Fibroblast of skin of back (primary cell): ENCODE data around the gene RAD50.
"Not testable (repeated sequence)": the region's sequence is repeated elsewhere in the genome, so short reads cannot be mapped to it uniquely, and the experiment has no call there.

Experiments used
- DNase-seq: peaks from one replicate; pipeline ENCODE4 v3.0.0-alpha.2; 2013

The RAD50 gene

DNA sequence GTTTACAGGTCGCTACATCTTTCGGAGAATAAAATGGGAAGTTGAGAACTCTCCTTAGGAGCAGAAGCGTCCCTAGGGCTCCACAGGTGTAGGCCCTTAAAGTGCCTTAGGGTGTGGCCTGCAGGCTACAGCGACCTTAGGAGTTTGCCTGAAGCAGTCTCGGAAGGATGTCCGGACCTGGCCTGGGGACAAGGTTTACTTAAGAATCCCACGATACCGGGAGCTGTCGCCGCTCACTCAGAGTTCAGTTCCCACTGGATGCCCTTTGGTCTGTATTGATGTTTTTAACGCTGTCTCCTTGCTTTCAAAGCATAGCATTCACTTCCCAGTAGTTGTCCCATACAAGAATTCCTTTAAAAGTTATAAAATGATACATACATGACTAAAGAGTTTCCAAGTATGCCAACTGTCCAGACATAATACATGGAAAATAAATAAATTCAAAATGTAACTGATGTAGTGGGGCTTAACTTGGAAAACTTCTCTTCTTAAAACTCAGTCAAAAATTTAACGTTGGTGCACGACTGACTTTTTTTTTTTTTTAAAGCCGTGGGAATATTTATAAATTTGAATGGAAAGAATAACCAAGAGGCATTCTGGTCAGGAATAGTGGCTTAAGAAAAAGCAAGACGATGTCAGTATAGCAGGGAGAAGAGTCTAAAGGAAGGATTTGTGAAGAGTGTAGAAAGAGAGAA, 848 bp downstream of the RAD50 start:
- DNase-seq, result peak; percentile 31

DNA sequence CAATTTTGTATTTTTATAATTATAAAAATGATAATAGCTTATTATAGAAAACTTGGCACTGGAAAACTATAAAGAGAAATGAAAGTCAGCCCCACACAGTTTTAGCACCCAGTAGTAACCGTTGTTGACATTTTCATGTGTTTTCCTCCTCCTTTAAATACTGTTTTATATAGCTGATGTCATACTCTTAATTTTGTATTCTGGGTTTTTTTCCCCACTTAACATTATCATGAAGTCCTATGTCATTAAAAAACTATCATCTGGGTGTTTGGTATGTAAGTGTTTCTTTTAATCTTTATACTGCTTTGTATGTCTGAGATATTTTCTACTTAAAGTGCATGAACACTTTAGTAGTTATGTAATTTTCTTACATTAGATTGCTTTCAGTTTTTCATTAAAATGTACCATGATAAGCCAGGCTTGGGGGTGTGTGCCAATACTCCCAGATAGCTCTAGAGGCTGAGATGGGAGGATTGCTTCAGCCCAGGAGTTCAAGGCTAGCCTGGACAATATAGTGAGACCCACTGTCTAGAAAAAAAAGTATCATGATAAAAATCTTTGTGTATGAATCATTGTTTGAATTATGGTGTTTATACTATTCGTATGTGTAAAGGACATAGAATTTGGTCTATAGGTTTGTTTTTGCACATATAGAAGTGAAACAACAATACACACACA, 2.7 kb downstream of the RAD50 start:
- no peak for DNase-seq

DNA sequence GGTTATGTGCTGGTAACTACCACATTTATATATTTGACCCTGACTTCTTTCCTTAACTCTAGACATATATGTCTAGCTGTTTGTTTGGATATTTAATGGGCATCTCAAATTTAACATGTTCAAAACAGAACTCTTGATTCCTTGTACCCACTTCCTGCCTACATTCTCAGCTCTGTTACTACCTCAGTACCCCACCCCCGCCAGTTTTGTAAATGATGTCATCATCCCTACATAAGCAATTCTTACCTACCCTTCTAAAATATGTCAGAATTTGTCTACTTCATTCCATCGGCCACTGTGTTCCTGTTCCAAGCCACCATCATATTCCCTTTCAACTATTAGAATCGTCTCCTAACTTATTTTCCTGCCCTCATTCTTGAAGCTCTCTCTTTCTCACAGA, 4.8 kb downstream of the RAD50 start:
- peak; percentile 26 for DNase-seq

DNA sequence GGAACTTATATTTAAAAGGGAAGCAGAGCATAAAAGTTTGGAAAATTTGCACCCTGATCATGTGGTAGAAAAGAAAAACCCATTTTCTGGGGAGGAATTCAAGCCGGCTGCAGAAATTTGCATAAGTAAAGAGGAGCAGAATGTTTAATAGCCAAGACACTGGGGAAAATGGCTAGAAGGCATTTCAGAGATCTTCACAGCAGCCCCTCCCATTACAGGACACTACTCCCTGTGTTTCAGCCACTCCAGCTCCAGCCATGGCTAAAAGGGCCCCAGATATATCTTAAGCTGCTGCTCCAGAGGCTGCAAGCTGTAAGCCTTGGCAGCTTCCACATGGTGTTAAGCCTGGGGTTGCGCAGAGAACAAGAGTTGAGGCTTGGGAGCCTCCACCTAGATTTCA, 7.8 kb downstream of the RAD50 start:
- DNase-seq, result not testable (repeated sequence)

DNA sequence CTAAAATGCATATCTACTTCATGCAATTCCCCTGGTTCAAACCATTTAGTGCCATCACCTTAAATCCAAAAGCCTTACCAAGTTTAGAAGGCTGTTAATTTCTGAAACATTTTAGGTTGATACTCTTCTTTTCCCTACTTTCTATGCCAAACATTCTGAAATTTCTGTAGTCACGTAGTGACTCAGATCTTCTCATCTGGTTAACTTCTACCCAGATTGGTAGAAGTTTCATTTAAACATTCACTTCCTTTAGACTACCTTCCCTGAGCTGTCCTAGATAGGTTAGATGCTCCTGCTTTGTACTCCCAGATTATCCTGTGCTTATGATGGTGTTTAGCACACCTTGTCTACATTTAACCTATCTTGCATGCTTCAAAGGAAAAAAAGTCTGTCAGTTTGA, 9.9 kb downstream of the RAD50 start:
- DNase-seq, result no peak

DNA sequence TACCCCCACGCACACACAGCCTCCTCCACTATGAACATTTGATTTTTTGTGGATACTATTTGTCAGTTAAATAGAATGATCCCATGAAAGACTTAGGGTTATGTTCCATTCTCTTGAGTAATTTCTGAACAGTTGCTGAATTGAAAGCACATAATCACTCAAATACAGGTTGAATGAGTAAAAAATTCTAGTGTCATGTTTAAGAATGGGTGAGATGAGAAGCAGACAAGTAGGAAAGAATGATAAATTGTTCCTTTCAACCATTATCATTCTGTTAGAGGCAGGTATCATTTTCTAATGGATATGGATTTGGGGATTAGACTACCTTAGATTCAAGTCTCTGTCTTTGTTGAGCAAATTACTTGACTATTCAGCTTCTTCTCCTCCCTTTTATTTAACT, 19.3 kb downstream of the RAD50 start:
- no peak for DNase-seq

DNA sequence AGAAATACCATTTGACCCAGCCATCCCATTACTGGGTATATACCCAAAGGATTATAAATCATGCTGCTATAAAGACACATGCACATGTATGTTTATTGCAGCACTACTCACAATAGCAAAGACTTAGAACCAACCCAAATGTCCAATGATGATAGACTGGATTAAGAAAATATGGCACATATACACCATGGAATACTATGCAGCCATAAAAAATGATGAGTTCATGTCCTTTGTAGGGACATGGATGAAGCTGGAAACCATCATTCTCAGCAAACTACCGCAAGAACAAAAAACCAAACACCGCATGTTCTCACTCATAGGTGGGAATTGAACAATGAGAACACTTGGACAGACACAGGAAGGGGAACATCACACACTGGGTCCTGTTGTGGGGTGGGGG, 27.8 kb downstream of the RAD50 start:
- DNase-seq, result not testable (repeated sequence)

DNA sequence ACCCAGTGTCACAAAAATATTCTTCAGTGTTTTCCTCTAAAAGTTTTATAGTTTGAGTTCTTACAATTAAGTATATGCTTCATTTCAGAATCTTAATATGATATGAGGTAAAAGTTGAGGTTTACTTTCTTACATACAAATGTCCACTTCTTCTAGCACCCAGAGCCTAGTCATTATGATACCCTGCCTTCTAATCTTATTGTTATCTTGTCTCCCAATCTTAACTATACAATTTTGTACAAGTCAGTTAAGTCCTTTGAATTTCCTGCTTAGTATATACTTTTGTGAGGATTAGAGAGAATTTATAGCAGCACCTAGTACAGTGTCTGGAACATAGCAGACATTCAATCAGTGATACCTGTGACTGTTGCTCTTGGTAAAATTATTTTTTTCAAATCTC, 29.3 kb downstream of the RAD50 start:
- no peak for DNase-seq

DNA sequence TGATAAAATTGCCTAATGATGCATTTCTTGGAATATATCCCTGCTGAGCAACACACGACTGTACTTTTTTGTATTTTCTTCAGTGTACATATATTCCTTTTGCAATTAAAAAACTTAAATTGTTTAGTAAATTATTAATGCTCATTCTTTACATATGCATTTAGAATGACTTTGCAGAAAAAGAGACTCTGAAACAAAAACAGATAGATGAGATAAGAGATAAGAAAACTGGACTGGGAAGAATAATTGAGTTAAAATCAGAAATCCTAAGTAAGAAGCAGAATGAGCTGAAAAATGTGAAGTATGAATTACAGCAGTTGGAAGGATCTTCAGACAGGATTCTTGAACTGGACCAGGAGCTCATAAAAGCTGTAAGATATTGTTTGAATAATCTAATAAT, 32.7 kb downstream of the RAD50 start:
- DNase-seq, result no peak

DNA sequence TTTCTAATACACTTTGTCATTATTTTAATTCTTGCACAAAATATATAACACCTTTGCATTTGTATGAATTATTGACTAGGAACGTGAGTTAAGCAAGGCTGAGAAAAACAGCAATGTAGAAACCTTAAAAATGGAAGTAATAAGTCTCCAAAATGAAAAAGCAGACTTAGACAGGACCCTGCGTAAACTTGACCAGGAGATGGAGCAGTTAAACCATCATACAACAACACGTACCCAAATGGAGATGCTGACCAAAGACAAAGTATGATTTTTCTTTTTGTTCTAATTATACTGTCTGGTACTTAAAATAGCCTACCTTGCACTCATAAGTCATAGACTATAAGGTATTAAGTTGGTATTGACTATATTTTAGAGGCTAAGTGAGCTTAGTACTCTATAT, 34.4 kb downstream of the RAD50 start:
- DNase-seq, result peak; percentile 6

DNA sequence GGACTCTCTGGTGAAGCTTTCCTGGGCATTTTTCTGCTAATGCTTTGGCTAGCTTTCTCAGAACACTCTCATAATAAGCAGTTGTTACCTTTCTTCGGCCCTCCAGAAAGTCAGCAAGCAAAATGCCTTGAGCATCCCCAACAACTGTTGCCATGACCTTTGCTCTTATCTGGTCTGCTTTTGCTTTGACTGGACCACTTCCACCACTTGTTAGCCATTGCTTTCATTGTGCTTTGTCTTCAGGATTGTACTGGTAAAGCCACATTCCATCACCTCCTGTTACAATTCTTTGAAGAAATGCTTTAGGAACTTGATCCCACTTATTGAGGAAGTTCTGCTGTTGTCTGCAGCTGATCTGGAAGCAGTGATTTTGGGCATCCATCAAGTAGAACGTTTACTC, 35.7 kb downstream of the RAD50 start:
- DNase-seq, result no peak

DNA sequence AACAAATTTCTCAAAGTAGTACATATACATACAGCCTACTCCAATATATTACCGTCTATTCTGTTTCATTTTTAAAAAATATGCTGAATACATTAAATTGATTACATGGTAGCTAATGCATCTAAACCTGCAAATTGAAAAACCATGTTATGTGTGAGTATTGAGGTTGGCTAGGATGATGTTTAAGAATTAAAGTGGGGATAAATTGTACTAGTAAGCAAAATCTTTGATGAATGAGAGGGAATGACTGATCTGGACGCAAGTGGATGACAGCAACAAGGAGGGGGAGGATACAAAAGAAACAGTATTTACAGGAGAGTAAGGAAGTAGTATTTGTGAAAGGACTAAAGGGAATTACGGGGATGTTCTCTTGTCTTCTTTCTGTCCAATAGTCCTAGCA, 37.4 kb downstream of the RAD50 start:
- no peak for DNase-seq

DNA sequence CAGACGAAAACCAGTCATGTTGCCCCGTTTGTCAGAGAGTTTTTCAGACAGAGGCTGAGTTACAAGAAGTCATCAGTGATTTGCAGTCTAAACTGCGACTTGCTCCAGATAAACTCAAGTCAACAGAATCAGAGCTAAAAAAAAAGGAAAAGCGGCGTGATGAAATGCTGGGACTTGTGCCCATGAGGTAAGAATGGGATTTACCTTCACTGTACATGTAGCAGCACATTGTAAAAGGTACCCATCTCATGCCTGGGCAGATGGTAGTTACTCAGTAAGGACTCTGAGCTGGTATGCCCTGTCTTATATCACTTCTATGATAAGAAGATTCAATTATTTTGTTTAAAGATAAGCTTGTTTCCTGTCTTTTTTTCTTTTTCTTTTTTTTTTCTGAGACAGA, 38.8 kb downstream of the RAD50 start:
- DNase-seq, result no peak

DNA sequence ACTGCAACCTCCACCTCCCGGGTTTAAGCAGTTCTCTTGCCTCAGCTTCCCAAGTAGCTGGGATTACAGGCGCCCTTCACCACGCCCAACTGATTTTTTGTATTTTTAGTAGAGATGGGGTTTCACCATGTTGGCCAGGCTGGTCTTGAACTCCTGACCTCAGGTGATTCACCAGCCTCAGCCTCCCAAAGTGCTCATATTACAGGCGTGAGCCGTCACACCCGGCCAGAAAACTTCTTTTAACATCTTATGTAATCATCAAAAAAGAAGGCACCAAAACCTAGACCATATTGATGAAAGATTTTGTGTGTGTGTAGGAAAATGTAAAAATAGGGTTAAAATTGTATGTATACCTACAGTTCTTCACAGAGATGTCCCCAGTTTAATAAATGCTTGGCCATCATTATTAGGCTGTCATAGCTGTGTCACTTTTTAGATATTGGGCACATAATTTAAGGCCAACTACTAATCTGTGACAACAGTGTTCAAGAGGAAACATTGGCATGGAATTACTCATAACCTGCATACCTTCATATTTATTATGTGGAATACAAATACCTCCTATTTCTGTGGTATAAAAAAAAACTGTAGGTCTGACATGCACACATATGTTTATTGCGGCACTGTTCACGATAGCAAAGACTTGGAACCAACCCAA, 44.4 kb downstream of the RAD50 start:
- peak; percentile 3 for DNase-seq

DNA sequence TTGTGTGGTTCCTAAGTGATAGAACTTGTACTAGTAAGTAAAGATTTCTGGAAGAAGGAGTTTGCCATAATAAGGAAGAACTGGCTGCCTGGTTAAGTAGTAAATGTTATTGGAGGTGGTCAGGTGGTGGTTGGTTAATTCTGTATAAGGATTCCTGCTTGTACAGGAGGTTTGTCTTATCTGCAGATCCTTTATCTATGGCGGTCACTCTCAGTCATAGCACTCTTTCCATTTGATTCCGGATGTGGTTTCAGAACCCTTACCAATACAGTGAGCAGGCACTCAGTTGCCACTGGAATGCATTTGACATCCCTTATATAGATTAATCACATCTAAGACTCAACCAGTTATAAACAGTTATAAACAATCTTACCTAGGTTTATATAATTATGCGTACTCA, 50.3 kb downstream of the RAD50 start:
- no peak for DNase-seq

DNA sequence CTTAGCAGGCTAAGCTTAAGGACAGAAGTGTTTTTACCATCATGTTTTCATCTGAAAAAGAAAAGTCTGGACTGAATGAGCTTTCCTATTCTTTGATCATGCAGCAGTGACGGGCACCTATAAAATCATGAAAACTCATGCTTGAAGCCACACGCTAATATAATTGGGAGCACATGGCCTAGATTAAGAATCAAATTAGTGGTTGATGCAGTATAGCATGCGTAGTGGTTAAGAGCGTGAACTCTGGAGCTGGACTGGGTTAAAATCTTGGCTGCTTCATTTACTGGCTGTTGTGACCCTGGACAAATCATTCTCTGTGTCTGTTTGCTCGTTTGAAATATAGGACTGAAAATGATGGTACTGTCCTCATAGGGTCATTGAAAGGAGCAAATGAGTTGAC, 51.3 kb downstream of the RAD50 start:
- no peak for DNase-seq

DNA sequence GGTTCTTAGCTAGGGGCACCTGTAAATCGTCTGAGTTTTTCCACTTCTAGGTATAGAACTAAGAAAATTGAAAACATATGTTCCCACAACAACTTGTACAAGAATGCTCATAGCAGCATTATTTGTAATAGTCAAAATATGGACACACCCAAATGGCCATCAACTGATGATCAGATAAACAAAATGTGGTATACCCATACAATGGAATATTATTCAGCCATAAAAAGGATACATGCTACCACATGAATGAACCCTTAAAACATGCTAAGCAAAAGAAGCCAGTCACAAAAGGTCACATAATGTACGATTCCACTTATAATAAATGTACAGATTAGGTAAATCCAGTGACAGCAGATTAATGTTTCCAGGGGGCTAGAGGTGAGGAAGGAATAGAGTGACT, 55.2 kb downstream of the RAD50 start:
- no peak for DNase-seq

DNA sequence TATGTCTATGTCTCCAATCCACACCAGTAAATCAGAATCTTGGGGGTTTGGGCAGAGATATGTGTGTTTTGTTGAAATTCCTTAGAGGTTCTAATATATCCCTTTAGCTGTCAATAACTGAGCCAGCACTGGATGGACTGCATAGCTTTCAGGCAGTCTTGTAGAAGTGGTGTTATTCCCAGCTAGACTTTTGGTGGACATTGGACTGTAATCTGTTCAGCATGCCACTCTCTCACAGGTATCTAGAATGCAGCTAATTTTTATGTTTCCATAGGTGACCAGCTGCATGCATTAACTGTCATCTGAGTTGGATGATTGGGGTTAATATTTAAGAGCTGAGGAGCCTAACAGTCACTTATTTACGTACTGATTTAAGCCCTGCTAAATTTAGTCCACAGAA, 56.1 kb downstream of the RAD50 start:
- DNase-seq, result no peak

DNA sequence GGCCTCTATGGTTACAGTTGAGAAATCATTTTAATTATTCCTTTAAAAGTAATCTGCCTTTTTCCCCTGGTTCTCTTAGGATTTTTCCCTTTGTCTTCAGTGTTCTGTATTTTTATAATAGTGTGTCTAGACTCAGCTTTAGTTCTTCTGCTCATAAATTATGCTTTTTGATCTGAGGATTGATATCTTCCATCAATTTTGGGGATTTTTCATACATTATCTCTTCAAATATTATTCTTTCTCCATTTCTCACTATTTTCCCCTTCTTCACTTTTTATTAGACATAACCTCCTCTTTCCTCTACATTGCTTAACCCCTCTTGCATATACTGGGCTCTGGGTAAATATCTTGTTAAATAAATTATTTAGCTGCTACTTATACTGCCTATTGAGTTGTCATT, 64.9 kb downstream of the RAD50 start:
- DNase-seq, result no peak

DNA sequence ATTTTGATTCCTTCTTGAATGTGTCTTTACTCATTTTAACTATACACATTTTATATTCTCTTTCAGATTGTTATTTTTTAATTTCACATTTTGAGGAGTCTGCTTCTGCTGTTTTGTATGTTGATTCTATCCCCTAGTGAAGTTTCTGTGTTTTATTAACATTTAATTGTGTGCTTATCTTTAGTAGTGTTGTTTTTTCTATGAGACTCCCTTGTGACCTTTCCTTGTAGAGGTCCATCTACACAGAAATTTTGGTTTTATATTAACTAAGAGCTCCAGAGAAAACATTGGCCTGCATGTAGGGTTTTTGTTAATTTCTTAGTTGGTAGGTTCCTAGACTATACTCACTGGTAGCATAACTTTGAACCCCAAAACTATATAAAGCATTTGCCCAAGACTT, 65.8 kb downstream of the RAD50 start:
- no peak for DNase-seq

DNA sequence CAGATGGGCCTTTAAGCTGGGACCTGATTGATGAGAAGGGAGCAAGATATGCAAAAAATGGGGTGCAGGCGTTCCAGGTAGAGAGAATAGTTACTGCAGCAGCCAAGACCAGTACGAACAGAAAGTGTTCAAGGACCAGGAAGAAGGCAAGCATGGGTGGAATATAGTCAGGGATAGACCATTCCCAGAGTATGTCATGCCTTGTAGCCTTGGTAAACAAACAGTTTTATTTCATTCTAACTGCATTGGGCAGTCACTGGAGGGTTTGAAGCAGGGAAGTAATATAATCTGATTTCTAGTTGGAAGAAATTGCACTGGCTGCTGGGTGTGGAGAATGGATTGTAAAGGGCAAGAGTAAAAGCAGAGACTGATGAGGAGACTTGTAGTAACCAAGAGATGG, 70.7 kb downstream of the RAD50 start:
- DNase-seq, result no peak

DNA sequence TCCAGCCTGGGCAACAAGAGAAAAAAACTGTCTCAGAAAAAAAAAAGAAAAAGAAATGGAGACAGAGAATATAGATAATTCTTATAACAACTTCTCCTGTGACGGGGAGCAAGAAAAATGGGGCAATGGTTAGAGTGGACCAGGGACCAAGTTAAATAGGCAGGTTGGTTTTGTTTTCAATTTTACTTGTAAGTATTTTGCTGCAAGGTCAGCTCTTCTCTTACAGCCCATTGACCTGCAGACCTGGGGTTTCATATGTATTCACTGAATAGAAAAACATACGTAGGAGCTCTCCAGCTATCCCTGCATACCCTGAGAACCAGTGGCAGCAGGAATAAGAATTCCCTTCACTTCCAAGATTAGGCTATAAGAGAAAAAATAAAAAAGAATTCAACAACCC, 72.0 kb downstream of the RAD50 start:
- DNase-seq, result no peak

DNA sequence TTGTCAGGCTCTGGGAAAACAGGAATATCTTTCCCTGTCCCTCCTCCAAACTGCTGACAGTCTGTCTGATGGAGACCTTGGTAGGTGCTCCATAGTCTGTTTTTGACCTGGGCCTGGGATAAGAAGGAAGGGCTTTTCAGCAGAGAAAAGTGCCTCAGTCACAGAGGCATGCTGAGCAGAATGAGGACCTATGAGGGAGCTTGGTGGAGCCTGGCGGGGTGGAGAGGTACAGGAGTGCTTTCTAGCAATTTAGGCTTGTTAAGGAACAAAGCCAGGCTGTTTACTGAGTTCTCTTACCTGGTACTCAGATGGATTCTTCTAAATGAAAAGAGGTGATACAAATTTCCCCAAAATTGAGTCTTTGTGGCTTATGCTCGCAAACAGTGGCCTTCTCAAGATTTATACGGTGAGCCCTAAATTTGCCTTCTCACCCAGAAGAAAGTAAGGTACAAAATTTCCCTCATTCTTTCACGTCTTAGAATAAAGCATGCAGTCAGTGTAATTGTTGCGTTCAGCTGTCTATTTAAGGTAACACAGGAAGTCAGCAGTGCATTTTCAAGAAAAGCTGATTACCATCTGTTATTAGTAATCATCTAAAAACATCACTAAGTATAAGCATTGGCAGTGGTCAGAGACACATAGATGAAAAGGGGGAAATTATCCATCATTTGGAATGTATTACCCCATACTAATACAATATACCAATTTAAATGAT, 72.6 kb downstream of the RAD50 start:
- DNase-seq, result no peak

DNA sequence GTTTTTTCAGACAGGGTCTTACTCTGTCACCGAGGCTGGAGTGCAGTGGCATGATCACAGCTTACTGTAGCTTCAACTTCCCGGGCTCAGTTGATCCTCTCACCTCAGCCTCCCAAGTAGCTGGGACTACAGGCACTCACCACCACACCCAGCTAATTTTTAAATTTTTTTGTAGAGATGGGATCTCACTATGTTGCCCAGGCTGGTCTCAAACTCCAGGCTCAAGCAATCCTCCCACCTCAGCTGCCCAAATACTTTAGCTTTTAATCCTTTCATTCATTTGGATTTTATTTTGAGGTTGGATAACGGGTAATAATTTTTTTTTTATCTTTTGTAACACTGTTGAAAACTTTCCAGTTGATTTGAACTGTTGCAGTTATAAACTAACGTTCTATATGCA, 76.8 kb downstream of the RAD50 start:
- not testable (repeated sequence) for DNase-seq
